AG04449 (cell line): ENCODE data around the gene RPL26.

Experiments used
- CTCF ChIA-PET: fragments of 350-600 bp; formaldehyde crosslinking; extraction: SDS; loops from one replicate; lab custom pipeline; 2021; ENCODE audit warnings: antibody characterized with exemption; lab: Yijun Ruan, JAX
- POLR2A ChIA-PET: fragments of 400-600, 350-600 bp; formaldehyde crosslinking; extraction: SDS; loops from one replicate; lab custom pipeline; 2020; ENCODE audit warnings: antibody characterized with exemption, inconsistent platforms; lab: Yijun Ruan, JAX
- DNase-seq: peaks from one replicate; pipeline ENCODE4 v3.0.0-alpha.2; 2010; ENCODE audit warnings: low read depth, low spot score
- H3K4me3 ChIP-seq: 2 replicates; pipeline ENCODE4 v1.5.1; 2011; ENCODE audit warnings: low read depth, mild to moderate bottlenecking, control low read depth, low read length
- CTCF ChIP-seq: IDR thresholded peaks from one replicate; pipeline ENCODE4 v1.5.1; 2011; ENCODE audit warnings: mild to moderate bottlenecking, moderate library complexity, low read length, control low read depth, inconsistent platforms; ENCODE audit not compliant: insufficient read depth; ENCODE audit errors: missing control alignments

The RPL26 gene

DNA sequence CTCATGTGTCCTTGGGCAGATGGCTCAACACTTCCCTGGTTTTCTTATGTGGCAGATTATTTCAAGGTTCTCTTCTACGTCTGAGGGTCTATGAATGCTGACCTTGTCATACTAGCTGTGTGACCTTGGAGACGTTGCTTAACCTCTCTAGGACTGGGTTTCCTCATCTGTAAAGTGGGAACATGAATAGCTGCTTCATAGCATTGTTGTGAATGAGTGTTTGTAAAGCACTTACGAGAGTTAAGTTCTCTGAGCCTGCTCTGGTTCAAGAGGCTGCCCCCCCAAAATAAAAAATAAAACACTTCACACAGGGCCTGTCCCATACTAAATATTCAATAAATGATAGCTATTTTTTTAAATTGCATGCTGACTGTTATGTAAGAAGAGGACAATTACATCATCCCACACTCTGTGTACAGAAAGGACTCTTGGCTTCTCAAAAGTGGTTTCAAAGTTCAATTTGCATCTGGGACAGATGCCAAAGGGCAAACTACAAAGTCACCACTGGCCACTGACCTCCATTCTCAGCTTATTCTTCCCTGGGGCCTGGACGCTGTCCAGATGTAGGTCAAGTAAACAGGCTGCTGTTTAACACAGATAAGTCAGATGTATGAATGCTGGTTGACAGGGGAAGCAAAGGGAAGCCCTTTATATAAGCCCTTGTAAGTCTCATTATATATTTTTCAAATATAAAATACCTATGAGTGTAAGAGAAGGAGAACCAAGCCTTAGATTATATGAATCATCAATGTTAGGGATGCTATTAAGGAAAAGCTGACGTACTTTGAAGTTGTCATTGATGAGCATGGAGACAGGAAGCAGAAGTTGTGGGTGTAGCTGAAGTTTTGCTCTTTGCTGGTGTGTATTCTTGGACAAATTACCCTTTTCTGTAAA is 37.3 kb upstream of the RPL26 start:
- H3K4me3 ChIP-seq = no peak overlapping the region
- no peak for TF ChIP-seq CTCF
- no peak for DNase-seq
- POLR2A ChIA-PET = no interaction called here
- CTCF ChIA-PET = interaction anchor here (1.0 to 3.1 kb wide), 7 partner anchors 8 to 369 kb away, joined by 3 to 46 read pairs (median 5); no protein-coding TSS in a partner anchor

DNA sequence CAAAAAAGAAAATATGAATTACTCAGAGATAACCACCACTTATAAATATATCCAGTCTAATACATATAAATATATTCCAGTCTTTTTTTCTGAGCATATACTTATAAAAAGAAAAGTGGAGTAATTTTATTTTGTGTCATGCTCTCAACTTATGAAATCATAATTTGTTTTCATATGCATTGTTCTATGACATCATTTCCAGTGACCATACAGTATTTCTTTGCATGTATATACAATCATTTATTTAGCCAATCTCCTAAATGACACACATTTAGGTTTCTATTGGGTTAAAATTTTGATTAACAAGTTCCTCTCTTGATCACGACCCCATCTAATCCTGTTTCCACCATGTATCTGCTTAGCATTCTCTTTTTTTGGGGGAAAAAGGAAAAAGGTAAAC is 36.3 kb upstream of the RPL26 start:
- ChIA-PET CTCF (interaction anchor here (1.3 to 3.1 kb wide), 4 partner anchors 10 to 367 kb away, joined by 3 to 46 read pairs (median 6); no protein-coding TSS in a partner anchor), POLR2A (no interaction called here)
- DNase-seq = no peak
- H3K4me3 ChIP-seq = no peak overlapping the region
- TF ChIP-seq CTCF = no peak

DNA sequence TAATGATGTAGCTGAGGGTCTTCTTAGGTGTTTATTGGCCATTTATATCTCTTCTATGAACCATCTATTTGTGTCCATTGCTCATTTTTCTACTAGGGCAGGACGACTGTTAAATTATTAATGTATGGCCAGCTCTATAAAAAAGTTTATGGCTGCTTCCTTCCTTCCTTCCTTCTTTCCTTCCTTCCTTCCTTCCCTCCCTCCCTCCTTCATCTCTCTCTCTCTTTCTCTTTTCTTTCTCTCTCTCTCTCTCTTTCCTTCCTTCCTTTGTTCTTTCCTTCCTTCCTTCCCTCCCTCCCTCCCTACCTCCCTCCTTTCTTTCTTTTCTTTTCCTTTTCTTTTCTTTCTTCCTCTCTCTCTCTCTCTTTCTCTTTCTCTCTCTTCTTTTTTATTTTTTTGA is 35.5 kb upstream of the RPL26 start:
- no peak for TF ChIP-seq CTCF
- ChIA-PET POLR2A (no interaction called here), CTCF (interaction anchor here (1.2 to 2.4 kb wide), 3 partner anchors 9 to 368 kb away, joined by 4 to 7 read pairs (median 6); no protein-coding TSS in a partner anchor)
- no peak for DNase-seq
- H3K4me3 ChIP-seq = no peak overlapping the region

DNA sequence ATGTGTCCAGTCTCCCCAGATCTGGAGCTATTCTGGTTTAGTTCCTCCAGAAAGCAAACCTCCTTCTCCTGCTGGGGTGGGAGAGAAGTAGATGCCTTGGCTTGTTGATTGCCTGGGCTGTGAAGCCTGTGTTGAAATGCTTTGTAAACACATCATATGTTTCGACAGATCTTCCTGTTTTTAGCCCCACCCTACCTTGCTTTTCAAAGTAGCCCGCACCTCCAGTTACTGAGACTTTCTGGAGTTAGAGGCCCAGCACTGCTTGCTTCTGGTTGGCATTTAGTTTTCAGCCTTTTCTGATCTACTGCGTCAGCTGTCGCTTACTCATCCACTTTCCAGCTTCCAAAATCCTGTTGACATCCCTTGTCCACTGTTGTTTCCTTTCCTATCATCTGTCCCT is 34.8 kb upstream of the RPL26 start:
- no peak overlapping the region for H3K4me3 ChIP-seq
- CTCF ChIA-PET = interaction anchor here (1.2 to 1.3 kb wide), 2 partner anchors 8 to 36 kb away, joined by 4 to 6 read pairs; no protein-coding TSS in a partner anchor
- DNase-seq = no peak
- TF ChIP-seq CTCF = no peak
- POLR2A ChIA-PET = no interaction called here

- ChIA-PET CTCF (interaction anchor here (1.0 to 4.8 kb wide), 3 partner anchors 9 to 372 kb away, joined by 3 to 50 read pairs (median 3); no protein-coding TSS in a partner anchor), POLR2A (no interaction called here)
- DNase-seq = no peak
Observed at GRCh38 chr17:8413938-8414337, 30.9 kb upstream of the RPL26 start.

More at GRCh38 chr17:8413938-8414337, 30.9 kb upstream of the RPL26 start:
- TF ChIP-seq CTCF = no peak
- H3K4me3 ChIP-seq = no peak overlapping the region
